ENCODE results near the gene AGPS.
"Not testable (repeated sequence)": the region's sequence is repeated elsewhere in the genome, so short reads cannot be mapped to it uniquely, and the experiment has no call there.

AGPS gene

GRCh38 chr2:177478907-177479306 is 86.3 kb downstream of the AGPS start:
- Histone ChIP-seq H3K9me3 (ENCODE audit: control insufficient read depth, low read length) (no peaks in the 10 kb centered on the region), H3K36me3 (ENCODE audit: control insufficient read depth, insufficient read depth, low read length) (peaks cover 9% of the 10 kb centered on the region), H3K27me3 (replicated peaks; ENCODE audit: control insufficient read depth, insufficient read depth, low read length, poor library complexity, severe bottlenecking) (no peaks in the 10 kb centered on the region), H3K4me3 (ENCODE audit: insufficient read depth, low read depth, low read length, poor library complexity, severe bottlenecking) (no peak overlapping the region), H3K4me1 (ENCODE audit: control insufficient read depth, insufficient read depth, low read length, poor library complexity, severe bottlenecking) (no peaks in the 10 kb centered on the region), H3K27ac (ENCODE audit: insufficient read depth, low read length, poor library complexity, severe bottlenecking) (no peak overlapping the region)
- DNase-seq = no peak

GRCh38 chr2:177482195-177482594 is 89.6 kb downstream of the AGPS start:
- no peaks in the 10 kb centered on the region for H3K27me3 ChIP-seq (replicated peaks; ENCODE audit: control insufficient read depth, insufficient read depth, low read length, poor library complexity, severe bottlenecking)
- H3K27ac ChIP-seq (ENCODE audit: insufficient read depth, low read length, poor library complexity, severe bottlenecking) = no peak overlapping the region
- DNase-seq = no peak
- no peaks in the 10 kb centered on the region for H3K4me1 ChIP-seq (ENCODE audit: control insufficient read depth, insufficient read depth, low read length, poor library complexity, severe bottlenecking)
- H3K36me3 ChIP-seq (ENCODE audit: control insufficient read depth, insufficient read depth, low read length) = peaks cover 8% of the 10 kb centered on the region
- no peak overlapping the region for H3K4me3 ChIP-seq (ENCODE audit: insufficient read depth, low read depth, low read length, poor library complexity, severe bottlenecking)
- no peaks in the 10 kb centered on the region for H3K9me3 ChIP-seq (ENCODE audit: control insufficient read depth, low read length)

GRCh38 chr2:177483531-177483930 is 91.0 kb downstream of the AGPS start:
- Histone ChIP-seq H3K27ac (ENCODE audit: insufficient read depth, low read length, poor library complexity, severe bottlenecking) (no peak overlapping the region), H3K9me3 (ENCODE audit: control insufficient read depth, low read length) (no peaks in the 10 kb centered on the region), H3K36me3 (ENCODE audit: control insufficient read depth, insufficient read depth, low read length) (peaks cover 3% of the 10 kb centered on the region), H3K4me1 (ENCODE audit: control insufficient read depth, insufficient read depth, low read length, poor library complexity, severe bottlenecking) (no peaks in the 10 kb centered on the region), H3K4me3 (ENCODE audit: insufficient read depth, low read depth, low read length, poor library complexity, severe bottlenecking) (no peak overlapping the region), H3K27me3 (replicated peaks; ENCODE audit: control insufficient read depth, insufficient read depth, low read length, poor library complexity, severe bottlenecking) (no peaks in the 10 kb centered on the region)
- no peak for DNase-seq

- H3K9me3 ChIP-seq (ENCODE audit: control insufficient read depth, low read length) = no peaks in the 10 kb centered on the region
- H3K4me3 ChIP-seq (ENCODE audit: insufficient read depth, low read depth, low read length, poor library complexity, severe bottlenecking) = no peak overlapping the region
- H3K36me3 ChIP-seq (ENCODE audit: control insufficient read depth, insufficient read depth, low read length) = peaks cover 3% of the 10 kb centered on the region
- no peak overlapping the region for H3K27ac ChIP-seq (ENCODE audit: insufficient read depth, low read length, poor library complexity, severe bottlenecking)
- no peaks in the 10 kb centered on the region for H3K27me3 ChIP-seq (replicated peaks; ENCODE audit: control insufficient read depth, insufficient read depth, low read length, poor library complexity, severe bottlenecking)
- no peaks in the 10 kb centered on the region for H3K4me1 ChIP-seq (ENCODE audit: control insufficient read depth, insufficient read depth, low read length, poor library complexity, severe bottlenecking)
- DNase-seq = no peak
Observed at GRCh38 chr2:177484180-177484795, 91.7 kb downstream of the AGPS start.

- not testable (repeated sequence) for H3K36me3 ChIP-seq (ENCODE audit: control insufficient read depth, insufficient read depth, low read length); H3K4me1 ChIP-seq (ENCODE audit: control insufficient read depth, insufficient read depth, low read length, poor library complexity, severe bottlenecking); DNase-seq; H3K4me3 ChIP-seq (ENCODE audit: insufficient read depth, low read depth, low read length, poor library complexity, severe bottlenecking); H3K27ac ChIP-seq (ENCODE audit: insufficient read depth, low read length, poor library complexity, severe bottlenecking); H3K9me3 ChIP-seq (ENCODE audit: control insufficient read depth, low read length); H3K27me3 ChIP-seq (replicated peaks; ENCODE audit: control insufficient read depth, insufficient read depth, low read length, poor library complexity, severe bottlenecking)
Observed at GRCh38 chr2:177485657-177486056, 93.1 kb downstream of the AGPS start.

GRCh38 chr2:177489719-177490301 is 97.2 kb downstream of the AGPS start:
- no peaks in the 10 kb centered on the region for H3K9me3 ChIP-seq (ENCODE audit: control insufficient read depth, low read length)
- no peaks in the 10 kb centered on the region for H3K4me1 ChIP-seq (ENCODE audit: control insufficient read depth, insufficient read depth, low read length, poor library complexity, severe bottlenecking)
- no peak for DNase-seq

GRCh38 chr2:177495945-177496344 is 103.4 kb downstream of the AGPS start:
- no peak overlapping the region for H3K27ac ChIP-seq (ENCODE audit: insufficient read depth, low read length, poor library complexity, severe bottlenecking)
- H3K4me1 ChIP-seq (ENCODE audit: control insufficient read depth, insufficient read depth, low read length, poor library complexity, severe bottlenecking) = no peaks in the 10 kb centered on the region
- H3K36me3 ChIP-seq (ENCODE audit: control insufficient read depth, insufficient read depth, low read length) = peaks cover 11% of the 10 kb centered on the region
- no peaks in the 10 kb centered on the region for H3K9me3 ChIP-seq (ENCODE audit: control insufficient read depth, low read length)
- H3K27me3 ChIP-seq (replicated peaks; ENCODE audit: control insufficient read depth, insufficient read depth, low read length, poor library complexity, severe bottlenecking) = no peaks in the 10 kb centered on the region
- DNase-seq = no peak
- H3K4me3 ChIP-seq (ENCODE audit: insufficient read depth, low read depth, low read length, poor library complexity, severe bottlenecking) = no peak overlapping the region

More at GRCh38 chr2:177489719-177490301, 97.2 kb downstream of the AGPS start:
- Histone ChIP-seq H3K27me3 (replicated peaks; ENCODE audit: control insufficient read depth, insufficient read depth, low read length, poor library complexity, severe bottlenecking) (no peaks in the 10 kb centered on the region), H3K4me3 (ENCODE audit: insufficient read depth, low read depth, low read length, poor library complexity, severe bottlenecking) (no peak overlapping the region), H3K36me3 (ENCODE audit: control insufficient read depth, insufficient read depth, low read length) (peaks cover 11% of the 10 kb centered on the region), H3K27ac (ENCODE audit: insufficient read depth, low read length, poor library complexity, severe bottlenecking) (no peak overlapping the region)

GRCh38 chr2:177496921-177497320 is 104.3 kb downstream of the AGPS start:
- no peak overlapping the region for H3K4me3 ChIP-seq (ENCODE audit: insufficient read depth, low read depth, low read length, poor library complexity, severe bottlenecking)
- H3K27me3 ChIP-seq (replicated peaks; ENCODE audit: control insufficient read depth, insufficient read depth, low read length, poor library complexity, severe bottlenecking) = no peaks in the 10 kb centered on the region
- no peaks in the 10 kb centered on the region for H3K4me1 ChIP-seq (ENCODE audit: control insufficient read depth, insufficient read depth, low read length, poor library complexity, severe bottlenecking)
- no peak overlapping the region for H3K27ac ChIP-seq (ENCODE audit: insufficient read depth, low read length, poor library complexity, severe bottlenecking)
- no peaks in the 10 kb centered on the region for H3K9me3 ChIP-seq (ENCODE audit: control insufficient read depth, low read length)
- H3K36me3 ChIP-seq (ENCODE audit: control insufficient read depth, insufficient read depth, low read length) = peaks cover 11% of the 10 kb centered on the region
- no peak for DNase-seq

- DNase-seq = no peak
- Histone ChIP-seq H3K36me3 (ENCODE audit: control insufficient read depth, insufficient read depth, low read length) (peaks cover 3% of the 10 kb centered on the region), H3K27me3 (replicated peaks; ENCODE audit: control insufficient read depth, insufficient read depth, low read length, poor library complexity, severe bottlenecking) (no peaks in the 10 kb centered on the region), H3K9me3 (ENCODE audit: control insufficient read depth, low read length) (no peaks in the 10 kb centered on the region), H3K4me3 (ENCODE audit: insufficient read depth, low read depth, low read length, poor library complexity, severe bottlenecking) (no peak overlapping the region), H3K27ac (ENCODE audit: insufficient read depth, low read length, poor library complexity, severe bottlenecking) (no peak overlapping the region), H3K4me1 (ENCODE audit: control insufficient read depth, insufficient read depth, low read length, poor library complexity, severe bottlenecking) (no peaks in the 10 kb centered on the region)
Observed at GRCh38 chr2:177501186-177501585, 108.6 kb downstream of the AGPS start.

- H3K4me3 ChIP-seq (ENCODE audit: insufficient read depth, low read depth, low read length, poor library complexity, severe bottlenecking) = no peak overlapping the region
- H3K27me3 ChIP-seq (replicated peaks; ENCODE audit: control insufficient read depth, insufficient read depth, low read length, poor library complexity, severe bottlenecking) = no peaks in the 10 kb centered on the region
- H3K4me1 ChIP-seq (ENCODE audit: control insufficient read depth, insufficient read depth, low read length, poor library complexity, severe bottlenecking) = no peaks in the 10 kb centered on the region
- DNase-seq = no peak
- peaks cover 3% of the 10 kb centered on the region for H3K36me3 ChIP-seq (ENCODE audit: control insufficient read depth, insufficient read depth, low read length)
- H3K9me3 ChIP-seq (ENCODE audit: control insufficient read depth, low read length) = no peaks in the 10 kb centered on the region
- H3K27ac ChIP-seq (ENCODE audit: insufficient read depth, low read length, poor library complexity, severe bottlenecking) = no peak overlapping the region
Observed at GRCh38 chr2:177506505-177506904, 113.9 kb downstream of the AGPS start.
